Heart left ventricle (tissue), 13 donors: ENCODE measurements around the gene RHOV.

ENCODE experiments used
- CTCF ChIP-seq, 12 donors: fragments of 200-600 bp; sonication (generic) in 4 of 12; IDR thresholded peaks; one replicate each; pipeline versions ENCODE4 v1.5.0 to v1.8.0; 2018 to 2022; ENCODE audit warnings: antibody characterized with exemption in 12 of 12, mild to moderate bottlenecking in 5 of 12
- POLR2A ChIP-seq, 2 donors: fragments of 450-650 bp; IDR thresholded peaks; one replicate each; pipeline ENCODE4 v1.6.1; 2017; ENCODE audit warnings: antibody characterized with exemption in 2 of 2, mild to moderate bottlenecking in 2 of 2, moderate library complexity in 2 of 2
- donor health status: ischemic (EF 13 %, LVEDD 7.1; RV severe dilation, severe dysfunction).
- donor health status: DM: no; HTN: yes; CAD: no.
- donor health status: DM: no; HTN: no; CAD: no.
- donor health status: ischemic (EF 25% LVEDD 6.9; RV normal size, moderate dysfunction).
- donor health status: ischemic (EF 25% LVEDD 5.7; RV mildly dilated, moderate dysfunction).
- donor health status: ischemic (EF 35%, LVEDD 5.7; RV mildly dilated, moderate dysfunction).
- donor health status: nonischemic (EF 11% LVEDD 7.7; RV severe dilation, severe dysfunction).
- donor health status: DM: yes; HTN: yes; CAD: no.
- donor health status: PGD.
- donor health status: ischemic (EF 29% LVEDD 5.4; RV normal size, mild dysfunction).
- donor health status: nonischemic (EF 23%, LVEDD 6.1; RV moderate dilation, normal function).

- TF ChIP-seq CTCF (IDR thresholded peaks at IDR 0.05) (no peak), POLR2A (IDR thresholded peaks at IDR 0.05) (no peak)
These were observed 18.5 kb upstream of the RHOV start for GRCh38 chr15:40892447-40893012.
